ENCODE results near the gene PTPRM.

The PTPRM gene

DNA sequence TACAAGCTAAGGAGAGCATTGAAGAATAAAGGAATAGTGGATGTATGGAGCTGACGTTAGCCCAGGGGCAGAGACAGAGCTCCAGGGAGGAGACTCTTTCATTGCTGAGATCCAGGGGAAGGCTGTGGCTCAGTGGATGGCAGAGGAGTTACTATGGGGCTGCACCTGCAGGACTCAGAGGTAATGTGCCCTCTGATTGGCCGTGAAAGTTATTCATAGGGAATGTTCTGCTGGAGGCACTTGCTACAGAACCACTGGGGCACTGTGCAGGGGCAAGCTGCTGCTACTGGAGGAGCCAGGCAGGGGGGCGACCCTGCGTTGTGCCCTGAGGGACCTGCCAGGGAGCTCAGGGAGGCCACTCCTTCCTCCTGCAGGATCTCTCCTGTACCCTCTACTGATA, 199.2 kb downstream of the PTPRM start:
- no peak for DNase-seq

DNA sequence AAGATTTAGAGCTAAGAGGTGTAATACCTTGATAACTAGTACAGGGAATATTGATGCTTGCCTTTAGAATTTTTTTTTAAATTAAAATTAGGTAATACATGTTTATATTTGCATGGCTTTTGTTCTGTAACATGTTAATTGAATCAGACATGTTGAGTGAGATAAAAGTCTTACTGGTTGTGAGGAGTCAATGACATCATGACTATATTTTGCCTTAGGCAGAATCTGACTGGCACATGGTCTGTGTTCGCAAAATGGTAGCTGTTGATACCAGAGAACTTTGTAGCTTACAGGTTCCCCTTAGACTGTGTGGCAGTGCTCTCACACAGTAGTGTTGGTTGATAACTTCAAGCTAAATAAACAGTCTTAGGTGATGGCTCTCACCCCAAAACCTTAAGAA, 199.7 kb downstream of the PTPRM start:
- DNase-seq = no peak

DNA sequence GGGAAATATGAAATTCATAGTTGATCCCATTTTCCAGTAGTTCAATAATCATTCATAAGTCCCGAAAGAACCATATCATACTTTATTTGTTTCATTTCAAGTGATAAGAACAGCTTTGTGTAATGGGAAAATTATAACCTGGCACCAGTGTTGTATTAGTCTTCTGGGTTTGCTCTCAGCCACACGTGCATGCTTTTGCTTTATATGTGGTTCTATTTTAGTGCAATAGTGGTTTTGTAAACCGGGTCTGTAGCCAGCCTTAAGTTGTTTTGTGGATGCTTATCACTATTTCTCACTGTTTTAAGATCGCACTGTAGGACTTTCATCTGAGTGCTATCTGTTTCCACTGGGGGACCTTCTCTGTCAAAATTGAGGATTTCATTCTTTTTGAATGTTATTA, 203.8 kb downstream of the PTPRM start:
- DNase-seq = no peak

DNA sequence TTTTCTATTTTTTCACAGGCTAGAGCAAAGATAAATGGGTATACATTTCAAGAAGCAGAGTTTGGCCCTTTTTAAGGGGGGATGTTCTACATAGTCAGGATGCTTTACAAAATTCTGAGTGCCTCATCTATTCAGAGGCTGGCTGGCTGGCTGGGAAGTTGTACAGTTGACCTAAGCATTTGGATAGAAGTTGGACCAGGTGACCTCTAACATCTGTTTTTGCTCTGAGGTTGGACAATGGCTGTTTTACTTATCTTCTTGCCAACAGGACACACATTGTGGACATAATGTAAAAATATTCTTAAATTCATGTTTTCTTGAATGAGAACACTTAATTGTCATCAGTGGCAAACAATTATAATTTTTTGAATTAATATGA, 205.4 kb downstream of the PTPRM start:
- DNase-seq = no peak

DNA sequence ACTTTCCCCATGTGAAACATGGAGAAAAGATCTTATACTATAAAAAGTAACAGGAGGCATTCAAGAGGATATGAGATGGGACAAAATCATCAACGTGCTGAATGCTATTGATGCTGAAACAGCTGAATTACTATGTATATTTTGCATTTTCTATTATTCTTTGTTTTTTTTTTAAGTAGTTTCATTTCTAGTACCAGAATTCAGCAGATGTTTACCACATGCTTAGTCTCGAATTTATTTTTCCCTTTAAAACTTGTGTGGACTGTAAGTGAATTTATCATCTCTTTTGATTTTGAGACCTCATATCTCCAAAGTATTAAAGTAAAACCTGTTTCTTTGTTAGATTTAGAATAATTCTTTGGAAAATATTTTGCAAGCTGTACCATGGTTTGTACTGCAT, 205.8 kb downstream of the PTPRM start:
- DNase-seq = no peak

DNA sequence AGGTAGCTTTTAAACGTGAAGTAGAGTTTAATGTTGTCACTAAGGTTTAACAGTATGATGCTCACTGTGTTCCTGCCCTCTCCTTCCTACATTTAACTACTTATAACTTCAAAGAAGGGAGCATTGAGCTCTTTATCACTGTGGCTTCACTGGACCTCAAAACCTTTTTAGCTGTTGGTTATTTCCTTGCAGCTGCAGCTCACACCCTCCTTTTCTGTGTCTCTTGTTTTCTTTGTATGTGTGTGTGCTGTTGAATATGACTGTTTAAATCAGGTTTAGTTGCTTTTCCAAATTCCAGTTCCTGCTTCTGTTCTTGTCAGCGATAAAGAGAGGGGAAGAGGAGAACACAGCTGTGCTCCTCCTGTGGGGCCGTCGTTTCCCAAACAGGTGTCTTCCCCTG, 208.0 kb downstream of the PTPRM start:
- DNase-seq = no peak

DNA sequence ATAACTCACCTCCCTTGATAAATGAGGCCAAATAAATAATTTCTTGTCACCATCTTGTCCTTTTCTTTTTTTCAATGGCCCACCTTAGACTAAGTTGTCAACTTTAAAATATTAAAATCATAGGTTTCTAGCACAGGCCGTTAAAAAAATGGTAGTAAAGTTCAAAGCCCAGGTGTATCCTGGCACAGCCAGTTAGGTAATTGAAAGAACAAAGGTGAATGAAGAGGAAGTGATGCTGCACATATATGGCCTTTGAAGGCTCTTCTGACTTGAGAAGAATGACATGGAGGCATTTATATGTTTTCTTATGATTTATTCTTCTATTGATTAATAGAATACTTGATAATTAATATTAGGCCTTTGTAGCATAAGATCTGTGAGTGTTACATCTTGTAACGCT, 208.7 kb downstream of the PTPRM start:
- DNase-seq = no peak

DNA sequence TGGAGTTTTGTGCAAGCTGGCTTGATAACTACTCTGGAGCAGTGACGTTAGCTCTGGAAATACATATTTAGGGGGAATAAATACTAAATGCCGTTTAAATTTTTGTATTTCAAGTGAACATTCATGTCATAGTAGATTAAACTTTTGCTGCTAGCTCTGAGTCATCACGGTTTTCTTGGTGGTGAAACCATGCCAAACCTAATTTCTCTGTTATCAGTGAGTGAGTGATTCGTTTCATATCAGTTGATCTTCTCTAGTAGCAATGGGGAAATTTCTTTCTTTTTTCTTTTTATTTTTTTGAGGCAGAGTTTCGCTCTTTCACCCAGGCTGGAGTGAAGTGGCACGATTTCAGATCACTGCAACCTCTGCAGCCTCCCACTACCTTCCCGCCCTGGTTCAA, 211.1 kb downstream of the PTPRM start:
- no peak for DNase-seq

DNA sequence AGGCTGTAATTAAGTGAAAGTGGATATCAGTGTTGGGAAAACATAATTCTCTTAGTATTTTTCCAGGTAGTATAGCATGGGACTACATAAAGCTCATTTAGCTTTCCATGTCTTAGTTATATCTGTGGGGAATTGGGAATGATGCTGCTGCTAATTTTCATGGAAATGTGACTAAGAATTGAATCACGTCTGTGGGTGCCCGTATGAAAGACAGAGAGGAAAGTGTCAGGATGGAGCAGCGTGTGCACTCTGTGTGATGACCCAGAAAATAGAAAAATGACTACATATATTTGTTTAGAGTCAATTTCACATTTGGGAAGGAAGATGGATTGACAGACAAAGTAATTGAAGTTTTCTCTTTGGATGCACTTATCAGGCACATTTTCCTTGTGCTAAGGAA, 212.1 kb downstream of the PTPRM start:
- no peak for DNase-seq

DNA sequence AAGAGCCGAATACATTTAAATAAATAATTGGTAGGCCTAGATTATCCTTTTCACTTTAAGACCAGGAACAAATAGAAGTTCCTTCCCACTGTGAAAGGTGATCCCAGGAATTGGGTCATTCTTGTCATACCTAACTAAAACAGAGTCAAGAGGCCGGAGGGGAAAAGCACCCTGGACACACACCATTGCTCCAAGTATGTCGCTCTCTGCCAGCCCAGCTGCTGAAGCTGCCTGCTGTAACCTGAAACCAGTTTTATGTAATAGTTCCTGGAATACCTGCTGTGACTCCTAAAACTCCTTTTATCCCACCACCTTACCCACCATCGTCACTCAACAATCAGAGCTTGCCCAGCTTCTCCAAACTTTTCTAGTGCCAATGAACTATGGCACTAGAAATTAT, 217.1 kb downstream of the PTPRM start:
- no peak for DNase-seq

DNA sequence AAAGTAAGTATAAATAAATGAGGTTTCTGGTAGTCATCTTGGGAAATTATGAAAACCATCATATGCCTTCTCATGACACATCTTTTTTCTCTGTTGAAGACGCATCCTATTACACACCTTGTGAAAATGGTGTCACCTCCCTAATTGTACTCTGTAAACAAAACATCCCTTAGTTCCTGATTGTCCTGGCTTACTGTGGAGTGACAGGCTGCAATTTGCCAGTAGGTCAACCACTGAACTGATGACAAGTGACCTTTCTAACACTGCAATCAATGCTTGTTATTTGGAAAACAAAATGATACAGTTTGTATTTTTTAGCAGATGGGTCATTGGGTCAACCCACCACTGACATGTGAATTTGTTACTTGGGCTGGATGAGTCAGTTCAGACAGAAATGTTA, 219.5 kb downstream of the PTPRM start:
- DNase-seq = no peak

DNA sequence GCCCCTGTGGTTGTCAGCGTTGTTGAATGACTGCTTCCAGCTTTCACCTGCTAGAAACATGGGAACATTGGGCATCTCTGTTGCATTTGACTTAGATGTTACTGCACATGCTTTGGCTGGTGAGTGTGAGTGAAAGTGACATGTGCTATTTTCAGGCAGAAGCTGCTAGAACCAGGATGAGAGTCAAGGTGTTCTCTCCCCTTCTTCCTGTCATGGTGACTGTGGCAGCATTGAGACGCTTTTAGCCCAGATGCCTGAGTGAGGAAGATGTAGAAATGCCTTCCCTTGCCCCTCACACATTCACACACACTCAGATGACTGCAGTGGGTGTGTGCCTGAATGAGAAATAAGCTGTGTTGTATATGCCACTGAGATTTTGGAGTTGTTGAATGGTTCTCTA, 220.2 kb downstream of the PTPRM start:
- no peak for DNase-seq

DNA sequence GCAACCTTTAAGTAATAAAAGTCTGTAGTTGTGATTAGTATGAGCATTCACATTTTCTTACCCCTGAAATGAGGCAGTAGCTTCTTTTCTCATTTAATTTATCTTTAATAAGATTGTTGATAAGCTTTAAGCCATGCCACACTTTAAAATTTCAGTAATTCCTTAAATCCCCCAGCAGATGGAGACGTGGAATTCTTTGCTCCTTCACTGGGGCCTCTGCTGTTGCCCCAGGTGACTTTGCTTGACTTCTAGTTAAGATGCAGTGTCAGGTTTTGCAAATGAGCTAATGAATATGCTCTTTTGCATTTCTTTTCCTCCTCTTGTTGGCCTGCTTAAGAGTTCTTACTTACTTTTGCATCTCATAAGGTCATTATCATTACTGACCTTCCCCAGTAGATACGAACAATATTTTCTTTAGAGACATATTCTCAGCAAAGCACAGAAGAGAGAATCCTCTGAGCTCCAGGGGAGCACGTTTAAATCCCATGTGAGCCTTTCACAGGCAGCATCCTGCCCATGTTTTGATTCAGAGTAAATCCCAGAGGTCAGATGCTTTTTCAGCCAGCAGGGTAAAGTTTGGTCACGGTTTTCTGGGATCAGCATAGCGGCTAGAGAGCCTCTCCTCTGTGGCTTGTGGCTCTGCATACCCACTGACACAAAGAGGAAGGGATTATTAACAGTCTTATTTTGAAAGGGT, 222.9 kb downstream of the PTPRM start:
- DNase-seq = no peak

DNA sequence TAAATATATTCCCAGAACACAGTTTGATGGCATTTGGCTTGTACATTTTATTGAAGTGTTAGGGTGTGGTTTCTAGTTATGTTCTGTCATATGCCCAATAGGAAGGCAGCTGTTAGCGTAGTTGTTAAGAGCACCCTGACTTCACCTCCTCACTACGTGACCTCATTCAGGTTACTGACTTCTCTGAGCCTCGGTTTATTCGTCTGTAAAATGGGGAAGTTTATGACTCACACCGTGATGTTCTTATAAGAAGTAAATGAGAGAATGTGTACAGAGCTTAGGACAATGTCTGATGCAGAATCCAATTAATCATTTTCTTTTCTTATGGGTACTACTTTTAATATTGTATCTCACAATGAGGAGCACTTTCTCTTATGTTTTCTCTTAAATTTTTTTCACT, 226.0 kb downstream of the PTPRM start:
- DNase-seq = no peak

DNA sequence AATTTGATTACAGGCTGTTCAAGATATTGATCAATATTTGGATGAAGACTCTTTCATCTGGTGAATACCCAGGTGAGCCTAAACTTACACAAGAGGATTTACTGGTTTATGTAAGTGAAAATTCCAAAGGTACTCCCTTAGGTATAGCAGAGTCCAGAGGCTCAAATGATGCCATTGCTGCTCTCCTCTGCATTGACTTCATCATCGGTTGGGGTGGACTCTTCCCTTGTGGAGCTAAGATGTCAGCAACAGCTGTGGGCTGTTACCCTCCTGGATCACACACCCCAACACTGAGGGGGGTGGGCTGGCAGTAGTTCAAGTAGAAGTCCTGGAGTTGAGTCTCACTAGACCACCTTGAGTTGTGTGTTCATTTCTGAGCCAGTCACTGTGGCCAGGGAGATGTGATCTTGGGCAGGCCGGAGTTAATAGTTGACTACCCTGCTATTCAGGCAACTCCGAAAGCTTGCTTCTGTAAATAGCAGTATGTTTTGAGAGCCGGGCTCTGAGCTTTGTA, 236.9 kb downstream of the PTPRM start:
- DNase-seq = no peak

DNA sequence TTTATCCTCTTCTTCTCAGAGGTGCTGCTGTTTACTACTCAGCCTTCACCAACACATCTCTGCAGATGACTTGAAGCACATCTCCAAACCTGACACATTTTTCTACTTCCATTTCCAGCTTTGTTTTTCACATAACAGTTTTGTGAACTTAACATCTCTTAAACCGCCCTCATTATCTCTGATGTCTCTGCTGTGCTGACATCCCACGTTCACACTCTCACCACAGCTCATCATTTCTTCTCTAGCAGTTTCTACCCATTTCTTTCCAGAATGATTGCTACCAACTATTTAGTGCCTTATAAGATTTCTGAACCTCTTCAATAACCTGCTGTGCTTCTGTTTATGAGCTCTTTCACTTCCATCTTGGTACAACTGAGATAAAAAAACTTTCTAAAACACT, 238.0 kb downstream of the PTPRM start:
- no peak for DNase-seq

DNA sequence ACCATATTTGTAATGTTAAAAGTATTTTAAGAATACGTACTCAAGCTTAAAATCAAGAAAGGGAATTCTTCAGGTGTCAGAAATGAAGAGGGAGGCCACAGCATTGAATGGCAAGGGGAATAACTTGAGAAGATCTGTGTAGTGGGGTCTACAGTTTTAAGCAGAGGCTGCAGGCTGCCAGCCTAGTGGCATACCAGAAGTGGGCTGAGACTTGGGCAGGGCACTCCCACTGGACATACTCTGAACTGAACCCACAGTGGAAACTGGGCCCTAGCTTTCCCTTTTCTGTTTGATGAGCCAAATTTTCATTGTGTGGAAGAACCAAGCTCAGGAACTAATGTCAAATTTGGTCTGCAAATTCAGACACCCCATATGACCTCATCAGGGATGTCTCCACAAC, 238.8 kb downstream of the PTPRM start:
- DNase-seq = no peak

DNA sequence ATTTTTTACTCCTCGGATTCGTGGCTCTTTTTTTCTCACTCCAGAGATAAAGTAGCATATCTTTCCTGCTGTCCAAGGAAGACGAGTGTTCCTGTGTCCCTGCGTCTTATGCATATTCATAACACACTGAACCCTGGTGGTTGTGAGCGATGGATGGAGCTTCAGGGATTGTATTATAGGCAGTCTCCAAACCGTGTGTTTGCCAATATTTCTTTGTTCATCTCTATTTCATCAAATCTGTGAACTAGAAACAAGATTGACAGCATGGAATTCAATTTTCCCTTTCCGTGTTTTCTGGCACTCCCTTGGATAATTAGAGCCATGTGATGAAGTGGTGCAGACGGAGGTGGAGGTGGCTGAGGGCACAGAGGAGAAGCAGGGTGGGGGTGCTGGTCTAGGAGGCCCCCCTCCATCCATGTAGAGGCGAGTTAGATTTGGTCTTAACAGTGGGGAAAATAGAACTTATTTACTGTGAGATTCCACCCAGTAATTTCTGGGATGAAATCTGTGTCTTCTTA, 240.9 kb downstream of the PTPRM start:
- DNase-seq = no peak

DNA sequence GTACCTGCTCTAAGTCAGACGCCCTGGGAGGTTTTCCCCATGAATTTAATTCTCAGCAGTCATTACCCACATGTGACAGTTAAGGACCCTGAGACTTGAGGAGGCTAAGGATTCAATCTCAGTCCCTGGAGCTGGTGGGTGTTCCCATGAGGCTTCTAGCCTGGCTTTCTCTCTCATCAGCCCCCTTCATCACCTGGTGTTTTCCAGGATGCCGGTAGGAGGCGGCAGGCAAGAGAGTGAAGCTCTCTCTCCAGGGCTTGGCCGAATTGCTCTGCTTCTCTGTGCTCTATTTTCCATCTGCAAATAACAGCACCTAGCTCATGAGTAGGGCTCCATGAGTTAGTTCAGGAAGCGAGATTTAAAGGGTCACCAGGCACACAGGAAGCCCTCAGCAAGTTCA, 241.9 kb downstream of the PTPRM start:
- no peak for DNase-seq

DNA sequence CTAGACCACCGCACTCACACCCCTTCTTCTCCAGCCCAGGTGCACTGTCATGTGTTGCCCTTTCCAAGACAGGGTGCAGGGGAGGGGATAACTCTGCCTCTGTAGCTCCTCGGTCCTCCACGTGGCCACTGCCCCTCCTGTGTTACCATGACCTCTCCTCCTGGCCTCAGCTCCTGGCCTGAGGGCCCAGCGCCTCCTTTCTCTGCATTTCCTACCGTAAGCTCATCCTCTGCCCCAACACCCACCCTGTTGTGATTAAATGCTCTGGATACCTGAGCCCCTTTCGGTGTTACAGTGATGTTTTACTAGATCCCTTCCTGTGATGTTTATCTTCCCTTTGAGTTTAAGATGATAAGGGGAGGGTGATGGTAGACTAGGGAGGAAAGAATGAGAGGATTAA, 242.3 kb downstream of the PTPRM start:
- no peak for DNase-seq

DNA sequence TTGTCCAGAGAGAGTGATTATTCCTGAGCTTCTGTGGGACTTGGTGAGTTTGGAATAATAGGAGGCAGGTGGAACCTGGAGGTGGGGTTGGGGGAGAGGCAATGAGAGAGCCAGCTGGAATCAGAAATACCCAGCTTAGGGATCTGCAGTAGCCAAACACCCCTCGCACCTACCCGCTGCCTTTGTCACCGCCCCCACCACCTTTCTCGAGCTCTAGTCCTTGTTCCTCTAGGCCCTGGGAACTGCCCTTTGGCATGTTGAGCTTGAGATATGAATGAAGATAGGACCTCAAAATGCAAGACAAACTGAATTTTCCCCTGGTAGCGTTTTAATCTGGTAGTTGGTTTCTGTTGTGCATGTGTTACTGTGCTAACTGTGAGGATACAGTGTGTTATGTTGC, 242.9 kb downstream of the PTPRM start:
- no peak for DNase-seq

DNA sequence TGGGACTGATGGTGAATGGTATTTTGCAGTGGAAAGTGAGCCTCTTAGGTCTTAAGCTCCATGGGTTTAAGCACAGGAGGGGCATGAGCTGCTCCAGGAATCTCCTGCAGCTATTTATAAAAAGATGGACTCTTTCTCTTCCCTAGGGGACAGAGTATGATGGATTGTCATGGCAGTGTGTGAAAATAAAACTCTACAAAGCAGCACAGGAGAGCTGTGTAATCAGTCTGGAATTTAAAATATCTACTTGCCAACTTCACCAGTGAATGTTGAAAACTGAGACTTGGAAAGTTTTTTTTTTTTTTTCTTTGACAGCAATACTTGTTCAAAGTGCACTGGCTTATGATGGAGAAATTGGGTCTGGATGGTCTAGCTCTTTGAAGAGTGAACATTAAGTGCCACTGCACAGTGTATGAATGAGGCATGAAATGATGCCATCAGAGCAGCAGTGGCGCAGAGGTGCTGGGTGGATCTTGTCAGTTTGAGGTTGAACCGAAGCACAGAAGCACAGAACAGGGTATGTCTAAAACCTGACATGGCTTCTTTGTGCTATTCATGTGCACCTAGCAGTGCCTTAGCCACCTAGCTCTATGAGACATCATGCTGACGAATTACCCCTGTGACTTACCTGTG, 245.4 kb downstream of the PTPRM start:
- DNase-seq = no peak

DNA sequence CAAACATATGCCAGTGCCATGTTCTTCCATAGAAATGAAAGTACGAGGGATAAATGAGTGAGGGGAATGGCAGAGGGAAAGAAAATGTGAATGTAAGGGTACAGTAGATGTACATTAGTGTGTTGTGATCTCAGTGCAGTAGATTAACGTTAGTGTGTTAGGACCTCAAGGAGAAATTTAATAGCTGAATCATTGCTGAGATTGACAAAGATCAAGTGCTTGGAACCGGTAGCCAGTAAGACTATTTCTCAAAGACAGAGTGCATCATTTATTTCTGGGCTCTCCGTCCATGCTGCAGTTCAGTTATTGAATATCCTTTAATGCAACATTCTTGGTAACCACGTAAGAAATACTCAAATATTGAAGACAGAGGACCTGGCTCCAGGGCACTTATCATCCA, 246.0 kb downstream of the PTPRM start:
- no peak for DNase-seq

DNA sequence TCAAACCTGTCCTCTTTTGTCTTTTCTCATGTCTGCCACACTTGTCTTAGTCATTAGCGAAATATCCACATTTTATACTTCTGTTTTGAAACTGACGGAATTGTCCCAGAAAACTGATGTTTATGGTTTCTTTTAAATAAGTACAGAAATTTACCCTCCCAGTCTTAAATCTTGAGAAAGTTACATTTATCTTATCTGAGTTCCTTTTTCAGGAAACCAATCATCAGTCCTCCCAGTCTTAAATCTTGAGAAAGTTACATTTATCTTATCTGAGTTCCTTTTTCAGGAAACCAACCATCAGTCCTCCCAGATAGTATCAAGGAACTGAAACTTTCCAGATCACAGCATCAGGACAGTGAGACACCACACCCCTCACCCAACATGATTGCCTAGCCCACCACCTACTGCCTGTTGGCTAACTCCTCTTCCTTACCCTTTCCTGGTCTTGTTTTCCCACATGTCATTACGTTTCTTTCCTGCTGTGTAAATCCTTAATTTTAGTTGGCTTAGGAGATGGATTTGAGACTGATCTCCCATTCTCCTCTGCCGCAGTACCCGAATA, 247.7 kb downstream of the PTPRM start:
- no peak for DNase-seq

Measured in femur (tissue), 1 donor.